Activated naive CD8-positive, alpha-beta T cell (primary cell): ENCODE results near the gene ZDHHC17.

Source experiments
- H3K27ac Mint-ChIP-seq: one replicate; pipeline ENCODE4 v1.8.0; 2021; ENCODE audit warnings: mixed read lengths
- H3K27me3 Mint-ChIP-seq: one replicate; pipeline ENCODE4 v1.8.0; 2021; ENCODE audit warnings: mixed read lengths
- H3K36me3 Mint-ChIP-seq: one replicate; pipeline ENCODE4 v1.8.0; 2021; ENCODE audit warnings: mixed read lengths
- H3K4me1 Mint-ChIP-seq: one replicate; pipeline ENCODE4 v1.8.0; 2021; ENCODE audit warnings: low read depth, mixed read lengths
- H3K4me3 Mint-ChIP-seq: one replicate; pipeline ENCODE4 v1.8.0; 2021; ENCODE audit warnings: mild to moderate bottlenecking, mixed read lengths
- H3K9me3 Mint-ChIP-seq: one replicate; pipeline ENCODE4 v1.8.0; 2021; ENCODE audit warnings: low read depth, mixed read lengths

ZDHHC17 gene

GRCh38 chr12:76830436-76830835 is 66.5 kb downstream of the ZDHHC17 start:
- Mint-ChIP-seq H3K36me3 (peaks cover 25% of the 10 kb centered on the region), H3K9me3 (no peaks in the 10 kb centered on the region), H3K27me3 (no peaks in the 10 kb centered on the region), H3K27ac (no peak overlapping the region), H3K4me3 (no peak overlapping the region), H3K4me1 (no peaks in the 10 kb centered on the region)

DNA sequence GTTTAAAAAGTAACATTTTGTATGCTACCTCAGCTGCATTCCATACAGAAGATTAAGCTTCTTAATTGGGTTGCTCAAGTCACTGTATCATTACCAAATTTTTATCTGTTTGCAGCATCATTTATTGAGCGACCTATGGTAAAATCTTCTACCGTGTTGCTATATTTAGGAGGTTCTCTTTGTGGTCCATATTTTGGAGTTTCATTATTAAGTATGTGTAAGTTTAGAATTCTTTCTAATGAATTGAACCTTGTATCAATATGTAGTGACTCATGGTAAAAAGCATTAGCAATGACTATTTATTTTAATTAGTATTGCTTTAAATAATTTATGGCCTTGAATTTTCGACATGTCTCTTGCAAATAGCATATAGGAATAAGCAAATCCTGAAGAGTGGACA is 72.7 kb downstream of the ZDHHC17 start:
- H3K4me3 Mint-ChIP-seq: no peak overlapping the region
- H3K36me3 Mint-ChIP-seq: peaks cover 14% of the 10 kb centered on the region
- H3K27me3 Mint-ChIP-seq: no peaks in the 10 kb centered on the region
- H3K9me3 Mint-ChIP-seq: no peaks in the 10 kb centered on the region
- no peaks in the 10 kb centered on the region for H3K4me1 Mint-ChIP-seq
- H3K27ac Mint-ChIP-seq: no peak overlapping the region

- Mint-ChIP-seq H3K27ac (no peak overlapping the region), H3K36me3 (peaks cover 21% of the 10 kb centered on the region), H3K4me1 (no peaks in the 10 kb centered on the region), H3K27me3 (no peaks in the 10 kb centered on the region), H3K9me3 (no peaks in the 10 kb centered on the region), H3K4me3 (no peak overlapping the region)
Observed at GRCh38 chr12:76847260-76847659, 83.3 kb downstream of the ZDHHC17 start.

GRCh38 chr12:76848132-76848531 is 84.2 kb downstream of the ZDHHC17 start:
- no peaks in the 10 kb centered on the region for H3K27me3 Mint-ChIP-seq
- H3K9me3 Mint-ChIP-seq: no peaks in the 10 kb centered on the region
- H3K4me3 Mint-ChIP-seq: no peak overlapping the region
- H3K4me1 Mint-ChIP-seq: no peaks in the 10 kb centered on the region
- no peak overlapping the region for H3K27ac Mint-ChIP-seq
- peaks cover 23% of the 10 kb centered on the region for H3K36me3 Mint-ChIP-seq

GRCh38 chr12:76852106-76852505 is 88.2 kb downstream of the ZDHHC17 start:
- Mint-ChIP-seq H3K9me3 (no peaks in the 10 kb centered on the region), H3K27ac (no peak overlapping the region), H3K4me1 (no peaks in the 10 kb centered on the region), H3K36me3 (peaks cover 27% of the 10 kb centered on the region), H3K27me3 (no peaks in the 10 kb centered on the region), H3K4me3 (no peak overlapping the region)

DNA sequence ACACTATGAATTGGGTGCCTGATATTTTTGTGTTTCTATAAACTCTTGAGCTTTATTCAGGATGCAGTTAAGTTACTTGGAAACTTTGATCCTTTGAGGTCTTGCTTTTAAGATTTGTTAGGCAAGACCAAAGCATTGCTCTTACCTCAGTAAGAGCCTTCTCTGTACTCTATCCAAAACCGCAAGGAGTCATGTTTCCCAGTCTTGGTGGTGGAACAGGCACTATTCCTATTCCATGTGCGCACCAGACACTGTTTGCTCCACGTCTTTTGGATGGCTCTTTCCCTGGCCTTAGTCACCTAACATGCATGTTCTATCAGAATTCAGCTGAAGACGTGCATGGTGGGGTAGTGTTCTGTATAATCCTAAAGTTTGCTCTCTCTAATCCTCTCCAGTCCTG is 91.4 kb downstream of the ZDHHC17 start:
- no peak overlapping the region for H3K4me3 Mint-ChIP-seq
- H3K27me3 Mint-ChIP-seq: no peaks in the 10 kb centered on the region
- H3K9me3 Mint-ChIP-seq: no peaks in the 10 kb centered on the region
- no peak overlapping the region for H3K27ac Mint-ChIP-seq
- H3K4me1 Mint-ChIP-seq: no peaks in the 10 kb centered on the region
- H3K36me3 Mint-ChIP-seq: peaks cover 25% of the 10 kb centered on the region

GRCh38 chr12:76856018-76856644 is 92.2 kb downstream of the ZDHHC17 start:
- H3K9me3 Mint-ChIP-seq: no peaks in the 10 kb centered on the region
- H3K36me3 Mint-ChIP-seq: peaks cover 22% of the 10 kb centered on the region
- no peak overlapping the region for H3K27ac Mint-ChIP-seq
- no peaks in the 10 kb centered on the region for H3K4me1 Mint-ChIP-seq
- H3K27me3 Mint-ChIP-seq: no peaks in the 10 kb centered on the region
- no peak overlapping the region for H3K4me3 Mint-ChIP-seq

DNA sequence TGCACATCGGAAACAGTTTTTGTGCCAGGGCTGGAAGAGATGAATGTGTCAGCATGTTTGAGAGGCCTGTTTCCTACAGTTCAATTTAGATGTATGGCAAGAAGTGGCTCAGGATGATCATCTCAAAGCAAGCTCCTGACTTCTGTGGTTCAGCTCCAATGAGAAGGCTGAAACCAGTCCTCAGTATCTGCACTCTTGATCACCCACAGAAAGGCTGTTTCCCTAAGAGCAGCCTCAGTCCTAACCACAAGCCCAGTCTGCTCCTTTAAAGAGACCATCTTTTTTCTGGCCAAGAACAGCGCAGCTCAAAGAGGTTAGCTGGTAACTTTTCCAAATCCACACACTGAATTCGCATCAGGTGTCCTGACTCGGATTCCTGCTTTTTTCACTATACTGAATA is 95.7 kb downstream of the ZDHHC17 start:
- H3K27ac Mint-ChIP-seq: no peak overlapping the region
- H3K36me3 Mint-ChIP-seq: peaks cover 7% of the 10 kb centered on the region
- H3K27me3 Mint-ChIP-seq: no peaks in the 10 kb centered on the region

DNA sequence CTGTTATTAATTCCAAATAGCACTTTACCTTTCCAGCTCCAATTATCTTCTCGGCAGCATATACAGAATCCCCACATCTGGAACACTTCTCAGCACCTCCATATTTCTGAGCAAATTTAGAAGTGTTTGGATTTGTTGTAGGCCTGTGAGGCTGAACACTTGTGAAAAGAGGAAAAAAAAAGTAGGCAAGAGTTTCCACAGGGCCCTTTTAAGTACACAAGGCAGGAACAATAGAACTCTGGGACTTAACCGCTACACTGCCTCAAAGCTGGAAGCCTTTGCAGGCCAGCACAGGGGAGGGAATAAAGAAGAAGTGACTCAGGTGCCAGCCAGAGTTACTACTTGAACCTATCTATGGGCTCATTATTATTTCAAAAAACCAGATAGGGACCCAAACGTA is 96.3 kb downstream of the ZDHHC17 start:
- no peaks in the 10 kb centered on the region for H3K4me1 Mint-ChIP-seq
- no peak overlapping the region for H3K4me3 Mint-ChIP-seq
- H3K9me3 Mint-ChIP-seq: no peaks in the 10 kb centered on the region
- no peak overlapping the region for H3K27ac Mint-ChIP-seq
- H3K36me3 Mint-ChIP-seq: peaks cover 4% of the 10 kb centered on the region
- no peaks in the 10 kb centered on the region for H3K27me3 Mint-ChIP-seq

More for the DNA sequence above, 95.7 kb downstream of the ZDHHC17 start:
- H3K4me3 Mint-ChIP-seq: no peak overlapping the region
- H3K9me3 Mint-ChIP-seq: no peaks in the 10 kb centered on the region
- H3K4me1 Mint-ChIP-seq: no peaks in the 10 kb centered on the region

- Mint-ChIP-seq H3K27ac (no peak overlapping the region), H3K9me3 (no peaks in the 10 kb centered on the region), H3K4me3 (no peak overlapping the region), H3K36me3 (no peaks in the 10 kb centered on the region), H3K4me1 (no peaks in the 10 kb centered on the region), H3K27me3 (peaks cover 5% of the 10 kb centered on the region)
Observed at GRCh38 chr12:76863005-76863670, 99.2 kb downstream of the ZDHHC17 start.

- Mint-ChIP-seq H3K9me3 (no peaks in the 10 kb centered on the region), H3K27ac (no peak overlapping the region), H3K4me3 (no peak overlapping the region), H3K4me1 (no peaks in the 10 kb centered on the region), H3K27me3 (peaks cover 5% of the 10 kb centered on the region), H3K36me3 (no peaks in the 10 kb centered on the region)
Observed at GRCh38 chr12:76863837-76864236, 99.9 kb downstream of the ZDHHC17 start.

DNA sequence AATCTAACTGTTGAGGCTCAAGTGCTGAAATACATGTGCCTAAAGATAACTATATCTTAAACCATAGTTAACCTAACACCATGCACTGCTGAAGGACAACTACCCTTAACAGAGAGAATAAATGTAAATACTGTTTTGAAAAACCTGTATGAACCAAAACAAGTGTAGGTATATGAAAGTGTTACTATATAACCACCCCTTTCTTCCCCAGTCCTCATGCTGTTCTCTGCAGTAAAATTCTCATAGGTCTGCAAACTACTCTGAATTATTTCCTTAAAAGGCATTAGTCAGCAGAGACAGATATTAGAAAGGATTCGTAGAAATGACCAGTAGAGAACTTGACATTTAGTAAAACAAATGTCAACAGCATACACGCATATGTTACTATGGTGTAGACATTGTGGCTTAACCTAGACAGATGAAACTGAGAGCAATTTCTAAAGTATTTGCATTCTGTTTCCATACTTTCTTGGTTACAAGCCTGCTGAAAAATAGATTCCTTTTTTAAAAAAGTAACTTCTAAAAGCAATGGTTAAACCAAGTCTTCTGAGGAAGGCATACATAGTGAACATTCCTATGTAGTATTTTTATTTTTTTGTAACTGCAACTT is 101.0 kb downstream of the ZDHHC17 start:
- Mint-ChIP-seq H3K4me3 (no peak overlapping the region), H3K9me3 (no peaks in the 10 kb centered on the region), H3K27ac (no peak overlapping the region), H3K4me1 (no peaks in the 10 kb centered on the region), H3K36me3 (no peaks in the 10 kb centered on the region), H3K27me3 (peaks cover 8% of the 10 kb centered on the region)

- Mint-ChIP-seq H3K9me3 (no peaks in the 10 kb centered on the region), H3K27ac (no peak overlapping the region), H3K27me3 (peaks cover 13% of the 10 kb centered on the region), H3K36me3 (no peaks in the 10 kb centered on the region), H3K4me3 (no peak overlapping the region), H3K4me1 (no peaks in the 10 kb centered on the region)
Observed at GRCh38 chr12:76866151-76866567, 102.2 kb downstream of the ZDHHC17 start.

- Mint-ChIP-seq H3K4me3 (no peak overlapping the region), H3K27me3 (peaks cover 14% of the 10 kb centered on the region), H3K9me3 (no peaks in the 10 kb centered on the region), H3K36me3 (no peaks in the 10 kb centered on the region), H3K4me1 (no peaks in the 10 kb centered on the region), H3K27ac (no peak overlapping the region)
Observed at GRCh38 chr12:76866726-76867125, 102.8 kb downstream of the ZDHHC17 start.

DNA sequence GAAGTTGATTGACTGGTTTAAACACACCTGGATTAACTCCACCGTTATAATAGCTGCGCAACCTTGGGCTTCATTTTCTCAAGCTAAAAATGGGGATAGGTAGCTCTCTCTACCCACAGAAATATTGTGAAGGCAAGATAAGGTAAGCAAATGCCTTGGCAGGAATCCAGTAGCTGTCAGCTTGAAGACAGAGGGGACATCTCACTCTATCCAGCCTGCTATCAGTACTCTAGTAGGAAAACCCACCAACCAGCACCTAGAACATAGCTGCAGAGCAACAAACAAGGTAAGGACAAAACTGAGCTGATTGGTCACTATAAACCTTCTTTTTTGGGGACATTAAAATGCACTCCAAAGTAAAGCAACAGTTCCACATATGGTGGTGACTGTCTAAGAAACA is 107.2 kb downstream of the ZDHHC17 start:
- H3K27me3 Mint-ChIP-seq: peaks cover 32% of the 10 kb centered on the region
- H3K27ac Mint-ChIP-seq: no peak overlapping the region
- H3K36me3 Mint-ChIP-seq: no peaks in the 10 kb centered on the region
- H3K9me3 Mint-ChIP-seq: no peaks in the 10 kb centered on the region
- no peaks in the 10 kb centered on the region for H3K4me1 Mint-ChIP-seq
- H3K4me3 Mint-ChIP-seq: no peak overlapping the region
